ENCODE measurements around the gene ZNF598.
A peak's percentile ranks its signal among the peaks of the same experiment; 100 is the strongest.

ZNF598 gene

DNA sequence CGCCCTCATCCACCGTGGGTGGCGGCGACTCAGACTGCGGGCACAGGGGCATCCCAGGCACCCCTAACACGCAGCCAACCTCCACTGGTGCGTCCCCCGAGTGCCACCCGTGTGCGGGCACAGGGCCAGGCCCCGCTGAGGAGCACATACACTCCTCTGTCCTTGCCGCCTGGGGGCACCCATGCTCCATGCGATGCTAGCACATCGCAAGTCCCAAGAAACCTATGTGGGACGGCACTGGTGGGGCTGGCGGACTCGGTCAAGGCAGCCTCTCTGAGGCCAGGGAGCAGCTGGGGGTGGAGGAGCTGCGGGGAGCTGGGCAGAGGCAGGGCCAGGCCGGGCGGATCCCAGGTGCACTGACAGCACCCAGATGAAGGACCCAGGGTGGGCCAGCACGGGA, 4.0 kb downstream of the ZNF598 start:
- DNase-seq: peak in 1 of 2 experiments; percentile 34

DNA sequence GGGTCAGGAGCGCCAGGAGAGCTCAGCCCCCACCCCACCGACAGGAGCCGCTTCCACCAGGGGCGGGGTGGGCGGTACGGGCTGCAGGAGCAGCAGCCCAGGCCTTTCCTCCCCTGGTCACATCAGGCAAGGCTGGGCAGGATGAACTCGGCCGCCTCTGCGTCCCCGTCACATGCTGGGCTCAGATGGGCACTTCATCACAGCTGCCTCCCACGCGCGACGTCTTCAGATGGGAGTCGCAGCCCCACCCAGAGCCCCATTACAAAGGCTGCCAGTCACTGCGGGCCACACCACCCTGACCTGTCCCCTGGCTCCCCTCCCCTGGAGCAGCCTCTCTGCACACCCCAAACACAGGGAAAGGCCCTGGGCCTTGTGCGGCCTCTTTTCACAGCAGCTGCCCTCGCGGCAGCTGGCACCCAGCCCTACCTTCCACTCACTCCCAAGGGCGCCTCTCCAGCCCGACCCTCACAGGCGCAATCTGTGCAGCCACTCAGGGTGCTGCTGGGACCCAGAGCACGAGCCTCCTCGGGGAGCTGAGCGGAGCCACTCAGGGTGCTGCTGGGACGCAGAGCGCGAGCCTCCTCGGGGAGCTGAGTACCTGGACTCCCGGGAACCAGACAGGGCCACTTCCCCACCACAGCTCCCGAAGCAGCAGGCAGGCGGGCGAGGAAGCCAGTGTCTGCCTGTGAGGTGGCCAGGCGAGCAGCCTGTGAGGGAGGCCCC, 4.7 kb downstream of the ZNF598 start:
- peak in 1 of 2 experiments; percentile 34 for DNase-seq

DNA sequence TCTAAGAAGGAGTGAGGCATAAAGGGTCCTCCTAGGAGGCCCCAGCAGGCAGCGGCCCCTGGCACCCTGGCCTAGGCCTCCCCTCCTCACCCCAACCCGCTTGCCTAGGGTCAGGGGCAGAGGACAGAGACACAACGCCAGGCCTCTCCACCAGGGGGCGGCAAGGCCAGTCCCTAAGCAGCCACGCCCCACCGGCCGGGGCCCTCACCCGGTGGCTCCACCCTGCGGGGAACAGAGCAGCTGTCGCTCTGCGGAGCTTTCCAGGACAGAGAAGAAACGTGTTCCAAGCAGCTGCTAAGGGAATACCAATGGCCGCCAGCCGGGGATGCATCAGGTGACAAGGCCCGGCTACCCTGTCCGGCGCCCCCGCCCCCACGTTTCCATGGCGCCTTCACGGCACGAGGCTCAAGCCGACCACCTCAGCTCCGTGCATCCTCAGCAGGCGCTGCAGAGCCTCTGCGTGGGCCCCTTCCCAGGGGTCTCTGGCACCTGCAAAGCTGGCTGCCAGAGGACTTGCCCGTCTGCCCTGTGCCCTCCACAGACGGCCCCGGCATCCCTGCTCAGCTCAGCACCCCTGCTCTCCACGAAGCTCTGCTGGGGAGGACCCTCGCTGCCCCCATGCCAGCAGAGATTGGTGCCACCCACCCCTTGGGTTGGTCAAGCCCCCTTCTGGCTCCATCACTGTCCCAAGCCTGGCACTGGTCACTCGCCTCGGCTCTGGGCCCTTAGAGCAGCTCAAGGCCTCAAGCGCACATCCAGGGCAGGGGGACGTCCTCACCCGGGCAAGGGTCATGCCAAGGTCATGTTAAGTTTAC, 5.6 kb downstream of the ZNF598 start:
- peak; percentile 91 to 96 for DNase-seq

DNA sequence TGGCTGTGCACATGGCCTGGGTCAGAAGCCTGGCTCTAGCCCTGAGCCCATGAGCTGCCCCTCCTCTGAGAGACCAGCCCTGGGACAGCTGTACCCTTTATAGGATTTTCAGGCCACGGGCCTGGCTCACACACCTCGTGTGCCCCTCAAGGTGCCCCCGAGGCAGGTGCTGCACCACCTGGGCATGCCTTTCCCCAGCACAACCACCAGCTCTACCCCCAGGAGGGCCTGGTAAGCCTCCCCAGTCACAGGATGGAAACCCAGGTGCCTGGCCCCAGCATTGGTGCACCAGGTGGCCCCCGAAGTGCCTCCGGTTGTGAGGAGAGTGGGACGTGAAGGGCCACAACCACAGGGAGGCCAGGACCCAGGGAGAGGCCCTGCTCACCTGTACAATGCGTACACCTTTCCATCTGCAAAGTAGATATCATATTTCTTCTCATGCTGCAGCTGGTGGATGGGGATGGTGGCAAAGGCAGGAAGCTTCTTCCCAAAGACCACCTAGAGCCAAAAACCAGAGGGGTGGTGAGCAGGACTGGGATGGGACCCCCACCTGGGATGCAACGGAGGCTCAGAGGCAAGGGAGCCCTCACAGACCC, 6.3 kb downstream of the ZNF598 start:
- no peak for DNase-seq

DNA sequence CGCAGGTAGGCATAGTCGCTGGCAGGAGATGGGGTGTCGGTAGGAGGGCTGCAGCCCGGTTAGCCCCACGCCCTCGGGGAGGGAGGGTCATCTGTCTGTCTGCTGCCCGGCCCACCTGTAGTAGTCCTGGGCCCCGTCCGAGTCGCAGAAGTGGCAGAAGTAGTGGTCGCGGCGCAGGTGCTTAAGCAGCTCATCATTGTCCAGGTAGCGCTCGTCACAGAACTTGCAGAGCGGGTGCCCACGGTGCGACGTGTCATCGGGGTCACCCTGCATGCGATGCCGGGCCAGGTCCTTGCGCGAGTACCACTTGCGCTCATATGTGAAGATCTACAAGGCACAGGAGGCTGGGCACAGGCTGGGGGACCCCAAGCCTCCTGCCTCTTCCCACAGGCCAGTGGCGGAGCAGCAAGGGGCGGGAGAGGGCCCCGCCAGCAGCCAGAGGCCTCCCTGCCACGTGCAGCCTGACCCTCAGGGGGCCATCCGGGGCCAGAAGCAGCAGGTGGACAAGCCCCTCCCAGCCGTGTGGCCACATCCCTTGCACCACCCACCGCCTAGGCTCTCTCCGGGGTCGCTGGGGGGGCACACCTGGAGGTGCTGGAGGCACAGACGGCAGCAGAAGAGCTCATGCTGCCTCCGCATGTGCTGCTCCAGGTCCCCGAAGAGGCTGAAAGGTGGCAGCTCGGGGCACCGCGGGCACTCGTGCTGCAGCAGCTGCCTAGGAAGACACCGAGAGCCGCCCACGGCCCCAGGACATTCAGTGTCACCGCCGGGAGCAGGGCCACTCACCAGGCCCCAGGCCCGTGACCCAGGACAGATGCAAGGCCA, 7.0 kb downstream of the ZNF598 start:
- DNase-seq: no peak

DNA sequence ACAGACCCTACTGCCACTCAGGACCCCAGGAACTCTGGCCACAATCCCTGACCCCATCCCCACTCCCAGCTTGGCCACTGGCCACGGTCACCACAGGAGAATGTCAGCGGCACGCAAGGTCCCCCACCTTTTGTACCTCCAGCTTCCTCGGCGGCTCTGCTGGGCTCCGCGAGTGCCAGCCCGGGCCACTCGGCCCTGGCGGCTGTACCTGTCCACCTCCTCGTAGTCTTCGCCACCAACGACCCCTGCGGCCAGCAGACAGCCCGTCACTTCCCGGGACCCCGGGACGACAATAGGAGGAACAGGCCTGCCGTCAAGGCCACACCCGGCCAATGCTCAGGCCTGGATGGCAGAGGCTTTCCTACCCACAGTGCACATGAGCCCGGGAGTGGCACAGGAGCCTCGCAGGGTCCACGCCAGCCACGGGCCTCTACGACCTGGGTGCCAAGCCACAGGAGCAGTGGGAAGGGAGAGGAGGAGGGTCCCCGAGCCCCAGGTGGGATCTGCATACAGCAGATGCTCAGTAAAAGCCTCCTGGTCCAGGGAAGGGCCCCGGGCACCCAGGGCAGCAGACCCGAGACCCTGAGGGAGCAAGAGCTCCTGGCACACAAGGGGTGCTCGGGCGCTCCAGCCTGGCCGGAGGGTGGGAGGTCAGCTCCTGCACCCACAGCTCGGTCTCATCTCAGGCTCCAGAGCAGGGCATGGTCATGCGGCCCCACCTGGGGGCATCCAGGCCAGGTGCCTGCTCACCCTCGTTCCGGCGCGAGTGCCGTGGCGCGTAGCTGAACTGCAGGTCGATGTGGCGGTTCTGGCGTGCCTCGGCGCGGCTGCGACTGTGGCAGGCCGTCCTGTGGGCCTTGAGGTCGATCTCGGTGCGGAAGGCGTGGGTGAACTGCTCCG, 7.9 kb downstream of the ZNF598 start:
- no peak for DNase-seq

DNA sequence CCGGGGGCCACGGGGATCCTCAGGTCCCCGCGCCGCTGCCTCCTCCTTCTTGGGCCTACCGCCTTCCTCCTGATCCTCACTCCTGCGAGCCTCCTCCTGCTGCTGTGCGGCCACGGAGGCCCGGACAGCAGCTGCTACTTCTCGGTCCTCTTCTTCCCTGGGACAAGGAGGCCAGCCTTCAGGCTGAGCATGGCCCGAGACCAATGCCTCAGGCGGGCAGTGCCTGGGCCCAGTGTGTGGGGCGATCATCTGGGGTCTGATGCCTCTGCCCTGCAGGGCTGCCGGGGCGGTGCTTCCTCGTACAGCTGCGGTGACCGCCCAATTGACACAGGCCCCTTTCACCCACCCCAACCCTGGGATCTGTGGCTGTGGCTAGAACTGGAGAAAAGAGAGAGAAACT, 8.6 kb downstream of the ZNF598 start:
- no peak for DNase-seq

DNA sequence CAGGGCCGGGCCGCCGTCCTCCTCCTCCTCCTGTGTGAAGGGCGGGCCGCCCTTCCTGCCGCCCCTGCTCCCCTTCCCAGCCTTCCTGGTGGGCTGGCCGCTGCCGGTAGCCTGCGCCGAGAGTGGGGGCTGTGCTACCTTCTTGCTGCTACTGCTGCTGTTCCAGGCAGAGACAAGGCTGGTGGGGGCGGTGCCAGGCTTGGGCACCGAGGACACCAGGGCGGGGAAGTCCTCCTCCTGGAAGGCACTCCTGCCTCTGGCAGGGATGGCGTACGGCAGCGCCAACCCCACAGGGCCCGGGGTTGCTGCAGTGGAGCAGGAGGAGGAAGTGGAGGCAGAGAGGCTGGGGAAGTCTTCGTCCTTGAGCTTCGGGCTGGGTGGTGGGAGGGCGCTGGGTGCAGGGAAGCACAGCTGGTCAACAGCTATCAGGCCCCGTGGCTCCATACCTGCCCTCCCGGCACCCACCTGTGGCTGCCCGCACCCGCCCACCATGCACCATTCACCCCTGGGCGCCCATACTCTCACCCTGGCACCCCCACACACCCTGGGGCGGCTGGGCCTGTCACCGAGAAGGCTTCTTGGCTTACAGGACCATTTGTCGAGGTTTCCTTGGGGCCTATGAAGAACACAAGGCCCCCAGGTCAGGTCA, 9.6 kb downstream of the ZNF598 start:
- DNase-seq: no peak

DNA sequence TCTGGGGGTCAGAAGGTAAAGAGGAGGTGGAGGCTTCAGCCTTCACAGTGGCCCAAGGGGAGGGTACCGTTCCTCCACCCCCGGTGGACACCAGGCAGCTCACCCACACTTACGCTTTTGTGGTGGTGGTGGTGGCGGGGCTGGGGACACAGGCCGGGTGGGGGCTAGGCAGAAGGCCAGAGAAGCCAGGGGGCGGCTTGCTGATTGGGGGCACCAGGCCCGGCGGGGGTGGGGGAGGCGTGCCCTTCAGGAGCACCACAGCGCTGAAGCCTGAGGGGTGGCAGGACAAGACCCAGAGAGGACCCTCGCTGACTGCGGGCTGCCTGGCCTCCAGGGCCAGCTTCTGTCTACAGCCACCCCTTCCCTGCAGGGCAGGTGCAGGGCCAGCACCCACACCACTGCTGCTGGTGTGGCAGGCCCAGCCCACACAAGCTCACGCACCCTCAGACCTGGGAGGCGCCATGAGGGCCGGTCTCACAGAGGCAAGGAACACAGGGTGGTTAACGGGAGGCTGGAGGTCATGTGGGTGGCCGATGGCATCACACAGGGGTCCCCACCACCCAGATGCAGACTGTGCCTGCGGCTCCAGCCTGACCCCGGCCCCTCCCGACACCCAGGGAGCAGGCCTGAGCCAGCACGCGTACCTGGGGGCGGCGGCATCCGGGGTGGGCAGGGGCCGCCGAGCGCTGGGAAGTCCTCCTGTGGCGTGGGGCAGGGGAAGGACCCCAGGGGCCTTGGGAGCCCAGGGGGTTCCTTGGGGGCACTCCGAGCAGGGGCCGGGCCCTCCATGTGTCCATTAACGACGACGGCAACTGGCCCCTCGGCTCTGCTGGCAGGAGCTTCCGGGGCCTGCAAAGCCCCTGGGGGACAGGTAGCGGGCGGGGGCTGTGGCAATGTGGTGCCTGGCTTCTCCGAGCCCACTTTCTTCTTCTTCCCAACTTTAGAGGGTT, 10.5 kb downstream of the ZNF598 start:
- DNase-seq: no peak

DNA sequence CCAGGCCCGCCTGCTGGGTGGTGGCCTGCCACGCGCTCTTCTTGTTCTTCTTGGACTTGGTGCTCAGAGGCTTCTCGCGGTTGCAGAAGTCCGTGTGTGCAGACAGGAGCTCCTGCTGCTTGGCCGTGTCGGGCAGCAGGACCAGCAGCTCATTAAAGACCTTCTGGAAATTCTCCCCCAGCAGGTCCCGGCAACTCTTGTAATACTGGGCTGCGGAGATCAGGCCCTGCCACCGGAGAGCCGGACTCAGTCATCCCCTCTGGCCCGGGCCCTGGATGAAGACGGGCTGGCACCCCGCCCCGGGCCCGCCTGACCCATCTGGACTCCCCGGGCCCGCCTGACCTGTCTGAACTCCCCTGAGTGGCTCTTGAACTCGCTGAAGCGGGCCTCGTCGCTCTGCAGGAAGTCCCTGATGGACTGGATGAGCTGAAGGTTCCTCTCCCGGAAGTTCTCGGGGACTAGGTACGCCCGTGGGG, 11.2 kb downstream of the ZNF598 start:
- no peak for DNase-seq

DNA sequence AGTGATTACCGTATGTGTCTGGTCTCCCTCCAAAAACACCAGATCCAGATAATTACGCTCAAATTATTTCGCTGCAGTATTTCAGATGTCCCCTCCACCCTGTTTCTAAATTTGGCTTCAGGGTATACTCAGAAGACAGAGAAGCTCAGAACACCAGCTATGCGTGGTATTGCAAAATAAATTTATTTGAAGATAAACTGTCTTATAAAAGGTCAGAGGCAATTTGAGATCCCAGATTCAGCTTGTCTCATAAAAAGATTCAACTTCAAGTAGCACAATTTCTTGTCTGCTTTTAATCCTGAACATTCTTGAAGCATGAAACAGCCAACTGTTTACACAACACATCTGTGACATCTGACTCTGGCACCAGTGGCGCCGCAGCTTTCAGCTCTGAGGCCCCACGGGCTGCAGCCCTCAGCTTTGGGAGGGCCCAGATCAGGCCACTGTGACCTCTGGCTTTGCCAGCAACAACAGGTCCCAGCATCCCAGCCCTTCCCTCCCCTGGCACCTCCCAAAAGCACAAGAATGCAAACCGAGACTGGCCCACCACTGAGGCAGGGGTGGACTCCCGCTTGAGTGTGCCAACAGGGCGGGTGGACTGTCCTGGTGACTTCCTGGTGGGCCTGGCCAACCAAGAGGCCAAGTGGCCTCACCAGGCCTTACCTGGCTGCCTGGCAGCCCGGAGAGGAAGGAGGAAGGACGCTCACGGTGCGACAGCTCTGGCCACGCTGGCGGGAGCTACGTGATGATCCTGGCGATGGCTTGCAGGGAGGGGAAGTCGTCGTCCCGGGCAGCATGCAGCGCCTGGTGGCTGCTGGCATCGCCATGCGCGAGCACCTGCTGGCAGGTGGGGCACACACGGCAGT, 11.9 kb downstream of the ZNF598 start:
- no peak for DNase-seq

DNA sequence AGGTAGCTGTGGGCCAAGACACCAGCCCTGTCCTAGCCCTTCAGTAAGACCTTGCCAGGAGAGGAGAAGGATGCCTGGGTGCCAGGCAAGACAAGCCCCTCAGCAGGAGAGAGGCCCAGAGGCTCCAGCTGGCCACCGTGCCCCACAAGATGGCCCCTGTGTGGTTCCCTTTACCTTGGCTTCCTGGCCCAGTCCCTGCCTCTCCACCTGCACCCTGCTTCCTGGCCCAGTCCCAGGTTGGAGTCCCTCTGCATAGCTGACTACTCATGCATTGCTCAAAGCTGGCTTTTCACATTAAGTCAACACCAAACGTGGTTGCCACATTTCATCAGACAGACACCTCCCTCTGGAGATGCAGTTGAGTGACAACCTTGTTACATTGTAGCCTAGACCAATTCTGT, 15.9 kb downstream of the ZNF598 start:
- DNase-seq: no peak

DNA sequence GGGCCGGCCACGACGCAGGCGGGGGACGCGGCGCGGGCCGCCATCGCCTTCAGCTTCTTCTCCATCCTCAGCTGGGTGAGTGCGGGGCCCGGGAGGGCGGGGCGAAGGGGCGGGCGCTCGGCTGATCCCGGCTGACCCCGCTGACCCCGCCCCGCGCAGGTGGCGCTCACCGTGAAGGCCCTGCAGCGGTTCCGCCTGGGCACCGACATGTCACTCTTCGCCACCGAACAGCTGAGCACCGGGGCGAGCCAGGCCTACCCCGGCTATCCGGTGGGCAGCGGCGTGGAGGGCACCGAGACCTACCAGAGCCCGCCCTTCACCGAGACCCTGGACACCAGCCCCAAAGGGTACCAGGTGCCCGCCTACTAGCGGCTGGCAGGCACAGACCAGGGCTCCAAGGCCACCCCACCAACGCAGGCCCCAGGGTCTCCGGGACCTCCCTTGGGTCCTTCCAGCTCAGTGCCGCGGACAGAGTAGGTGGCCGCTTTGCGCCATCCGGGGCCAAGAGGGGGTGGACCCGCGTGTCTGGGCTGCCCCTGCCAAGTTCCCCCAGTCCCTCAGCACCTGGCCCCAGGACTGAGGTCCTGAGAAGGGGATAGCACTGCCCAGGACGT, 16.8 kb downstream of the ZNF598 start:
- DNase-seq: no peak

DNA sequence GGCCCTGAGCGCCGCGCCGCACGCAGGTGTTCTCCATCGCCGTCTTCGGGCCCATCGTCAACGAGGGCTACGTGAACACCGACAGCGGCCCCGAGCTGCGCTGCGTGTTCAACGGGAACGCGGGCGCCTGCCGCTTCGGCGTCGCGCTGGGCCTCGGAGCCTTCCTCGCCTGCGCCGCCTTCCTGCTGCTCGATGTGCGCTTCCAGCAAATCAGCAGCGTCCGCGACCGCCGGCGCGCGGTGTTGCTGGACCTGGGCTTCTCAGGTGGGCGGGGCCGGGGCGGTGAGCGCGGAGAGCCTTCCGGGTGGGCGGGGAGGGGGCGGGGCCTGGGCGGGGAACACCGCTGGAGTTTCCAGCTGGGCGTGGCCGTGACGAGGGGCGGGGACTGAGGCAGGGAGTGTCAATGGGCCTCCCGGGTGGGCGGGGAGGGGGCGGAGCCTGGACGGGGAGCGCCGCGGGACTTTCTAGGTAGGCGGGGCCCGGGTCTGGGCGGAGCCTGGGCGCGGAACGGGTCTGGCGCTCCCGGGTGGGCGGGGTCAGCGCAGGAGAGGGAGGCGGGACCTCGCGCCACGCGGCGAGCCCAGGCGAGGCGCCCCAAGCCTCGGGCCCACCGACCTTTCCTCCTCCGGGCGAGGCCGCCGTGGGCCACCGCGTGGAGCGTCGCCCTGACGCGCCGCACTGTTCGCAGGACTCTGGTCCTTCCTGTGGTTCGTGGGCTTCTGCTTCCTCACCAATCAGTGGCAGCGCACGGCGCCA, 17.5 kb downstream of the ZNF598 start:
- no peak for DNase-seq

DNA sequence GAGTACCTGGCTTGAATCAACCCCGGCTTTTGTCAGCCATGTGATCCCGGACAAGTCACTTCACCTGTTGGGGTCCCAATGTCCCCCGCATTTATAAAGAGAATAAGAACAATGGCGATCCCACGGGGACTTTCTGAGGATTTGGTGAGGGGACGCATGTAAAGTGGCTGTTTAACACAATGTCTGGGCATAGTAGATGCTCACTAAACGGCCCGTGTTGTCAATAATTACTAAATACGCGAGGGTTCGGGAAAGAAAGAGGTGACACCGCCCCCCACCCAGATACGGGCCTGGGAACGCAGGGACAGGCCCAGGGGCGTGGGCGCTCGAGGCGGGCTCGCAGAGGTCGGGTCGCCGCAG, 18.1 kb downstream of the ZNF598 start:
- no peak for DNase-seq

DNA sequence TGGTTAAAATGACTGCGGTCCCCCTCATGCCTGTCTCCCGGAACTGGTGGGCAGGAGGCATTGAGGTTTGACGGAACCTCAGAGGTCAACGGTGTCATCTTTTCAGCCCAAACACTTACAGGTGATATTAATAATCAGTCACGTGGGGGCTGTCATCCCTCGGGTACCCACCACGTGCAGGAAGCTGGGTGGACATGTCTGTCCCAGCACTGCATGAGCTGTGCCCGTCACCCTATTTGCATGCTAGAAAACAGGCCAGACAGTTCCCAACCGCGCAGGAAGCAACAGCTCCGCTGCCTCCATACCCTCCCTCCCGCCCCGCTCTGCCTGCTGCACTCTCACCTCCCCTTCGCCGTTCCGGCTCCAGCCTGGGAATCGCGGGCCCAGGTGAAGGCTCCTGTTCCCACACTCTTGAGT, 18.5 kb downstream of the ZNF598 start:
- DNase-seq: no peak

DNA sequence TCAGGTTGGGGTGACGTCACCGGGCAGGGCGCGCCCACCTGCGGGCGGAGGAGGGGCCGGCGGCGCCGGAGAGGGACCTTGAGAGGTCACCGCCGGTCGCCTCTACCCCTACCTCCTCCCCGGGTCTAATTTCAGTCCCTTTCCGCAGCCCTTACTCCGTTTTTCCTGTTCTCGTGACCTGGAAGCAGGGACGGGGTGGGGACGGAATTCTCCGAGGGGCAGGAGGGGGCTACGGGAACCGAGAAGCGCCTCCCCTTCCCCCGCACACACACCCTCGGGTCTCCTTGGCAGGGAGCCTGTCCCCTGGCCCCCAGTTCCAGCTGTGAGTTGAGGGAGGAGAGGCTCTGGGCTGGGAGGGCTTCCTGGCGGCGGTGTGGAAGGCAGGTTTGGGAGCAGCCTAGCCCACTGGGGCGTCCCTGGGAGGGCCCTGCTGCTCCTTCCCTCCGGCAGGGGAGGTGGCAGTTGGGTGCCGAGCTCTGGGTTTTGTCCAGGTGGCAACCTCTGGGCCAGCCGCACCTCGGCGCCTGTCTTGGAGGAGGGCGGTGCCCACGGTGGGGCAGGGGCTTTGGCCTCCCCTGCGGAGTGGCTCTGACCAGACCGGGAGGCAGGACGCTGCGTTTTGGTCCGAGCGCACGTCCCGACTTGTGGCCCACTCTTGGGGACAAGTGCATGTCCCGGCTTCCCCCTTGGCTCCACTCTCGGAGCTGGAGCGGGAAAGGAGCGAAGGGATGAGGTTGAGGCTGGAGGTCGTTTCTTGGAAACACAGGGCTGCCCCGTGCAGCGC, 19.1 kb downstream of the ZNF598 start:
- DNase-seq: peak in 1 of 2 experiments; percentile 35
